GM18507 (cell line): ENCODE measurements around the gene BAZ1A.
A peak's percentile ranks its signal among the peaks of the same experiment; 100 is the strongest.
"Not testable (repeated sequence)": the region's sequence is repeated elsewhere in the genome, so short reads cannot be mapped to it uniquely, and the experiment has no call there.

Experiments
- DNase-seq: peaks from one replicate; pipeline ENCODE4 v3.0.0; 2011; ENCODE audit warnings: low read depth; ENCODE audit not compliant: insufficient read length; ENCODE audit errors: extremely low spot score
- FAIRE-seq: peaks from 2 replicates; lab custom pipeline; 2011; peaks lifted over from hg19 to GRCh38; lab: Jason Lieb, UNC

BAZ1A gene

DNA sequence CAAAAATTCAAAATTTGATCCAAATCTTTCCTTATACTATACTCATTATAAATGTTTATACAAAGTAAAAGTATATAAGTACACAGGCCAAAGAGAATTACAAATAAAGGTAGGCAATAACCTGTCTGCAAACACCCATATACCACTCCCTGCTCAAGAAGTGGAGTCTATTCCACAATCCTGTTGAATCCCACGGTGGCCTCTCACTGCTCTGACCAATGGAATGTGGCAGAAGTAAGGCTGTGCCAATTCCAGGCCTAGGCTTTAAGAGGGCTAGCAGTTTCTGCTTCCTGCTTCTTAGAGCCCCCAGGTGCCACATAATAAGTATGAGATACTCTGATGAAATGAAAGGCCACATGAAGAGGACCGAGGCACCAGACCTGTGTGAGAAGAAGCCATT, 80.9 kb downstream of the BAZ1A start:
- DNase-seq = no peak
- FAIRE-seq = no peak

DNA sequence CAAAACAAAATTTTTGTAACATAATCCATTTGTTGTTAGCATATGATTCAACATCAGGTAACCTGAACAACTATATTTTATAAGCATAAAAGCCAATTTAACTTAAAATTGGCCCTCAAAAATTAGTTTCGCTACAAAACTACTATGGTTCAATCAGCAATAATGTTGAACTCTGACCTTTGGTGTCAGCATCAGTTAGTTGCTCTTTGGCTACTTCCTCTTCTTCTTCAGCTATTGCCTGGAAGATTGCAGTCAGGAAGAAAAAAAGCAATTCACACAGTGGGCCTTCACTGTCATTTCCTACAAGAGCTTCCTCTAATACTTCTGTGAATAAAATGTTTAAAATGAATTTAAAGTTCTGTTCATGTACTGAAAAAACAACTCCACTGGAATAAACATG, 82.6 kb downstream of the BAZ1A start:
- FAIRE-seq = no peak
- DNase-seq = no peak

DNA sequence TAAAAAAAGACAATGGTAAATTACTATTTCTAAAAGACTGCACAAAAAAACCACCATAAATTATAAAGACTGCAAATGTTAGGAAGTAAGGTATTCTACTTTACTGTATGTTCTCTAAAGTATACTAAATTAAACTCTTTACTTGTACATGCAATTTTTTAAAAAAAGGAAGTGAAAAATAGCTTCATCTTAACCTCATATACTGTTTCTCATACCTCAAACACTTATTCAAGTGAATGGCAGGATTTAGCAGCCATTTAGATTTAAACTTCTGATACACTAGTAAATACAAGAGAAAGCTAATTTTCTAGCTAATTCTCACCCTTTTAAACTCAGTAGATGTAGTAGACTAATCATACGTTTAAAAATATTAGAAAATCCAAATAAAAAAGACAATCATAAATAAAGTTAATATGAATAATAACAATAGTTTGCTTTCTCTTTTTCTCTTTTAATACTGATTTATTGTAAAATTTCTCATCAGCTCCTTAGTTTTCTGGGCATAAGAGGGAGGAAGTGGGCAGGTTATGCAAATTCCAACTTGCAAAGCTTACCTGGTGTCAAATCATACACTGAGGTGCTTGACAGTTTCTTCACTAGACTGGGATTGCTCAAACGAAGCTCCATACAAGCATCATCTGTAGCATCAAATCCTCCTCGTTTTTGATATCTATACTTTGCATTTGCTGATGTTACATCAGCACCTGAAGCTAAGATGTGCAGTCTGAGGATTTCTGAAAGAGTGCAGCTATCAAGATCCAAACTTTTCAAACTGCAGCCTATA, 89.7 kb downstream of the BAZ1A start:
- peak; percentile 26 for FAIRE-seq
- DNase-seq = no peak

DNA sequence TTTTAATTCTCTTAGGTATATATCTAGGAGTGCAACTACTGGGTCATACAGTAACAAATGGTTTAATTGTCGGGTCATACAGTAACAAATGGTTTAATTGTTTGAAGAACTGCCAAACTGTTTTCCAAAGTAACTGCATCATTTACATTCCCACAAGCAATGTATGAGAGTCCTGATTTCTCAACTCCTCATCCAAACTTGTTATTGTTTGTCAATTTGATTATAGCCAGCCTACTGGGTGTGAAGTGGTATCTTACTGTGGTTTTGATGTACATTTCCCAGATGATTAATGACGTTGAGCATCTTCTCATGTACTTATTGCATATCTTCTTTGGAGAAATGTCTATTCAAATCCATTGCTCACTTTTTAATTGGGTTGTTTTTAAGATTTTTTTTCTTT, 93.1 kb downstream of the BAZ1A start:
- DNase-seq (no peak), FAIRE-seq (no peak)

DNA sequence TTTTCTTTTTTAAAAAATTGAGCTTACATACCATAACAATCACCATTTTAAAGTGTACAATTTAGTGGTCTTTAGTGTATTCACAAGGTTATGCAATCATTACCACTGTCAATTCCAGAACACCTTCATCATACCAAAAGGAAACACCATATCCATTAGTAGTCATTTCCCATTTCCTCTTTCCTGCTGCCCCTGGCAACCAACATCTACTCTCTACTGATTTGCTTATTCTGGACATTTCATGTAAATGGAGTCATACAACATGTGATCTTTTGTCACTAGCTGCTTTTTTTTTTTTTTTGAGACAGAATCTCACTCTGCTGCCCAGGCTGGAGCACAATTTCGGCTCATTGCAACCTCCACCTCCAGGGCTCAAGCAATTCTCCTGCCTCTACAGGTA, 93.9 kb downstream of the BAZ1A start:
- FAIRE-seq = no peak

DNA sequence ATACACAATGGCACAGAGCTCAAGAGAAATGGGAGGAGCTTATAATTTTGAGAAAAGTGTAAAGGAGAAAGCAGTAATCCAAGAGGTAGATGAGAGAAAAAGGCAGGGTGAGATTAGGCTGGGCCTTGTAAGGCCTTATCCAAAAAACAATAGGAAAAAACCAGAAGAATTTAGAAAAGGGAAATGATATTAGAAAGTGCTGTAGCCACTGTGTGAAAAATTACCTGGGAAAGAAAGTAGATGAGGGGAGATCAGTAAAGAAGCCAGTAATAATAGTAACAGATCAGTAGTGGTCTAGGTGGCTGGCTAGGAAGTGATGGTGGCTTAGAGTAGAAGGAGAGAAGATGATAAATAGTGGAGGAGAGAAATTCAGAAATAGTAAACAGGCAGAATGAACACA, 94.5 kb downstream of the BAZ1A start:
- no peak for DNase-seq
- FAIRE-seq = no peak

More for the DNA sequence above, 93.9 kb downstream of the BAZ1A start:
- no peak for DNase-seq

DNA sequence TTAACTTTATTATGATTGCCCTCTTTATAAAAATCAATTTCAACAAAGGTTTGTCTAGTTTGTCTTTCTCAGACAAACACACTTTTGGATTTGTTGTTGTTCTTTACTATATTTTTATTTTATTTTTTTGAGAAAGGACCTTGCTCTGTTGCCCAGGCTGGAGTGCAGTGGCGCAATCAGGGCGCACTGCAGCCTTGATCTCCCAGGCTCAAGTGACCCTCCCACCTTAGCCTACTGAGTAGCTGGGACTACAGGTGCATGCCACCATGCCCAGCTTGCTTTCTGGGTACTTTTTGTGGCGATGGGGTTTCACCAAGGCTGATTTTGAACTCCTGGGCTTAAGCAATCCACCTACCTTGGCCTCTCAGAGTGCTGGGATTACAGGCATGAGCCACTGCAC, 96.4 kb downstream of the BAZ1A start:
- DNase-seq = no peak
- no peak for FAIRE-seq

DNA sequence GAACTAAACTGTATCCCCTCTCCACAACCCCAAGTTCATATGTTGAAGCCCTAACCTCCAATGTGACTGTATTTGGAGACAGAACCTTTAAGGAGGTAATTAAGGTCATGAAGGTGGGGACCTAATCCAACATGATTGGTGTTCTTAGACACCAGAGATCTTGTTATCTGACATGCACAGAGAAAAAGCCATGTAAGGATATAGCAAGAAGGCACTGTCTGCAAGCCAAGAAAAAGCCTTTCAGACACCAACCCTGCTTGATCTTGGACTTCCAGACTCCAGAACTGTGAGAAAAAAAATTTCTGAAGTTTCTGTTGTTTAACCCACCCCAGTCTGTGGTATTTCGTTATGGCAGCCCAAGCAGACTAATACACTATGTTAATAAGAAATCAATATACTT, 98.5 kb downstream of the BAZ1A start:
- no peak for DNase-seq
- no peak for FAIRE-seq

DNA sequence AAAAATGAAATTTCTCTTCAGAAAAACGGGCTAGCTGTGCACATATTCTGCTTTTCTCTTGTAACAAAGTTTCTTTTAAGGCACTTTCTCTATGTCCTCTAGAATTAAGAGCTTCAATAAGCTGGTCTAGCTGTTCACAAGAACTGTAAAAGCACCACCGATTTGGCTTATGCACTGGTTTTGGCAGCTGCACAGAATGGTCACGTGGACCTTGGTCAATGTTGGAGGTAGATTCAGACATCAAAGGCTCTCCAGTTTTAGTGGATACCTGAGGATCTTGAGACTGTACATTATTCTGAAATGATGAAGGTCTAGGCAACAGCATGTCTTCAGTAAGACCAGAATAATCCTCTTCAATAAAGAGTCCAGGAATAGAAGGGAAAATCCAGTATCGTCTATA, 99.2 kb downstream of the BAZ1A start:
- DNase-seq = no peak
- FAIRE-seq = peak; percentile 9

DNA sequence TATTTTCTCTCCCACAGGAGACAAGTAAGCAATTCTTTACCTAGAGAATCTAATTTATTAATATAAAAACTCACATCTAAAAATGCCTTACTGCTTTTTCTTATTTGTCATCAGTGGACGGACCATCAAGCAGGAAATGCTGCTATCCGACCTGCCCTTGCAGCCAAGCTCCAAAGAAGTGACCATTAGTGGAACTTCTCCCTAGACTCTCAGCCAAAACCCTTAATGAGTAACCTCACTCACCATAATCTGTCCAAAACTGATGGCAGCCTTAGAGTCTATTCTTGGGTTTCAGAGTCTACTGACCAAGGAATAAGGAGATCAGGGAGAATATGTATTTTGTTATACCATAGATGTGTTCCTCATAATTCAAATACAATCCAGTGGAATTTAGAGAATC, 99.8 kb downstream of the BAZ1A start:
- DNase-seq (no peak), FAIRE-seq (no peak)

DNA sequence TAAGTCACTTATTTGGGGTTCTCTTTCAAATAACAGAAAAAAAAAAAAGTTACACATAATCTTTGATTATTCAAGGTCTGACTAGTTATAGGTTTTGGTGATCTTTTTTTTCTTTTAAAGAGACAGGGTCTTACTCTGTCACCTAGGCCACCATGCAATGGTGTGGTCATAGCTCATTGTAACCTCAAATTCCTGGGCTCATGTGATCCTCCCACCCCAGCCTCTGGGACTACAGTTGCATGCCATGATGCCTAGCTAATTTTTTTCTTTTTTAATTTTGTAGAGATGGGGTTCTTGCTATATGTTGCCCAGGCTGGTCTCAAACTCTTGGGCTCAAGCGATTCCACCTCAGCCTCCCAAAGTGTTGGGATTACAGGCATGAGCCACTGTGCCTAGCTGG, 104.3 kb downstream of the BAZ1A start:
- FAIRE-seq (no peak), DNase-seq (no peak)

DNA sequence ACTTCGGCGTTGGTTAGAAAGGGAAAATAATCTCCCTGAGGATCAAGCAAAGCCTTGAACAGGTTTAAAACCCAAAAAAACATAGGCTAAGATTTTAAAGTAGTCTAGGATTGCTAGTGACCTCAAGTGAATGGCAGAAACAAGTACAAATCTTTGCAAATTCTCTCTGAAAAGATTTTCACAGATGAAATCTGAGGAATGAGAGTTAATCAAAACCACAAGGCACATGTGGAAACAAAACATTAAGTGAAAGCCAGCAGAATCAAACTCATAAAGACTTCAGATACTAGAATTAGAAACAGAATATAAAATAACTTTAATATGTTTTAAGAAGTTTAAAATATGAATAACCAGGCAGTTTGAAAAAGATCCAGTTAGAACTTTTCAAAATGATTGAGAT, 108.6 kb downstream of the BAZ1A start:
- no peak for FAIRE-seq
- DNase-seq = no peak

DNA sequence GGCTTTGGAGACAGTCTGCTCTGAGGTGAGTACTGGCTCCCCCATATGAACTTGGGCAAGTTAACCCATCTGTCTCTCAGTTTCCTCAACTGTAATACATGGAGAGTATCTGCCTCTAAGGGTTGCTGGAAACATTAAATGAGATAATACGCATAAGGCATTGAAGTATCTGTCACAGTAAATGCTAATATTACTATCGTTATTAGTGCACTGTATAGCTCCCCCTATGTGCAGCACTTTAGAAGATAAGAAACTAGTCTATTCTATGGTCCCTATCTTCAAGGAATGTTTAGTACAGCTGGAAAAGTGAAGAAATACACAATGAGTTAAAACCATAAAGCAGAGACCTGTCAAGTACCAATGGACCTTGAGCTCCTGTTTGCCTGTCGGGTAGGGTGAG, 109.1 kb downstream of the BAZ1A start:
- DNase-seq (no peak), FAIRE-seq (no peak)

DNA sequence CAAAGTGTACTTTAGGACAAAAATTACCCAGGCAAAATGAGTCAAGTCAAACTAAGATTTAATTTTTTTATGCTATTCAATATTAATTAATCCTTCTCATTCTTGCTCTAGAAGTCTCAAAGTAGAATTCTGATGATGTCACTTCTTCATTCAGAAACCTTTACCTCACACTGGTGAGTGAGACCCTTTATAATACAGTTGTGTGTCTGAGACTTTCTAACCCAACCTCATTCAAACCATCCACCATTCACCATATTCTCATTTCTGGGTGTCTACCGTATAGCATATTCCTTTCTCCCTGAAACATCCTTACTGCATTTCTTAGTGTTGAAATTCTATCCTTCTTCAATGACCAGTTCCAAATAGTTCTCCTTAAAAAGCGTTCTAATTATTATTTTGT, 119.9 kb downstream of the BAZ1A start:
- no peak for FAIRE-seq

DNA sequence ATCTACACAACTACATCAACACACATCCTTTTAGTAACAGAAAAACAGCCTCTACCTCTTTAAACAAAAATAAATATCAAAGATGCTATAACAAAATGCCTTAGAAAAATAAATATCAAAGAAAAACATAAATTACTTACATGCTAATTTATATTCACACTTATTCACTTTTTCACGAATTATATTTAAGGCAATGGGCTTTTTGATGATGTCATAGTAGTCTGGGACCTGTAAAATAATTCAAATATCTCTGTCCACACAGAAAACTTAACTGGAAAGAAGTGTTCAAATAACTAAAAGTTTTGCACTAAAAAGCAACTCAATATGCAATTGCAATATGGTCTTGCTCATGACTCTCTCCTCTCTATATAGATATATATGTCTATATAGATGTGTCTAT, 120.5 kb downstream of the BAZ1A start:
- DNase-seq = no peak
- FAIRE-seq = no peak

More for the DNA sequence above, 119.9 kb downstream of the BAZ1A start:
- DNase-seq = no peak

DNA sequence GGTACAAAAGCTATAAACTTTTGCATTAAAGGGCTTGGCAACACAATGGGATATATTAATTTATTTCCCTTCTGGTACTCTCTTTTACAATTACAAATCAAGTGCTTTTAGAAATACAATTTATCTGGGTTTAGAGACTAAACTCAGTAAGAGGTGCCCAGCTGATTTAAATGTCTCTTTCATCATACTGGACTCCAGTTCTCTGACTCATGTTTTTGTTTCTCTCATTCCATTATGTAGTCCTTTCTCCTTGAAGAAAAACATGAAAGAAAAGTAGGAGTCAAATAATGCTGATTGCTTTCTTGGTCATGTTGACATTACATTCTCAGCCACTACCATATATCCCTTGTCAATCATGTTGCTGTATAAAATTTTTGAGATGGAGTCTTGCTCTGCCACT, 124.5 kb downstream of the BAZ1A start:
- DNase-seq (no peak), FAIRE-seq (no peak)

DNA sequence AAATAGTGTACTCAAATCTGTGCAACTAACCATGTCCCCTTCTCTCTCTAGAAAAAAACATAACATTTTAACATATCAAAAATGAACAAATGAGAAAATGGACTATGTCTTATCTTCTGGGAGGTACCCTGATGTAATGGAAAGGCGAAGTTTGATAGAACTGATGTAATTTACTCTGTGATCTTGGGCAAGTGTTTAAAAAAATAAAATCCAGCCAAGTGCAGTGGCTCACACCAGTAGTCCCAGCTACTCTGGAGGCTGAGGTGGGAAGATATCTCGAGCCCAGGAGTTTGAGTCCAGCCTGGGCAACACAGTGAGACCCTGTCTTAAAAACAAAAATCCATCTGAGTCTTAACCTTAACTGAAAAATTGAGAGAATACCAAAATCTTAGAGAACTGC, 124.9 kb downstream of the BAZ1A start:
- FAIRE-seq (no peak), DNase-seq (no peak)

DNA sequence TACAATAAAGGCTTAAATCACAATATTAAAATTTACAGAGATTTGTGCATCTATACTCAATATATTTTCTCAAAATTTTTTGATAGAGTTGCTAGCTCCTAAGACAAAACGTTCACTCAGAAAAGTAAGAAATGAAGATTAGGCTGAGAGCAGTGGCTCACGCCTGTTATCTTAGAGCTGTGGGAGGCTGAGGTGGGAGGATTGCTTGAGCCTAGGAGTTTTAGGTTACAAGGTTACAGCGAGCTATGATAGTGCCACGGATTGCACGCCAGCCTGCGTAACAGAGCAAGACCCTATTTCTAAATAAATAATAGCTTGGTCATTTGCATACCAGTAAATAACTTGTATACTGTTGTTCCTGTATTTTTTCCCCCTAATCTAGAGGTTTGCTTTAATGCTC, 125.8 kb downstream of the BAZ1A start:
- FAIRE-seq (no peak), DNase-seq (no peak)

DNA sequence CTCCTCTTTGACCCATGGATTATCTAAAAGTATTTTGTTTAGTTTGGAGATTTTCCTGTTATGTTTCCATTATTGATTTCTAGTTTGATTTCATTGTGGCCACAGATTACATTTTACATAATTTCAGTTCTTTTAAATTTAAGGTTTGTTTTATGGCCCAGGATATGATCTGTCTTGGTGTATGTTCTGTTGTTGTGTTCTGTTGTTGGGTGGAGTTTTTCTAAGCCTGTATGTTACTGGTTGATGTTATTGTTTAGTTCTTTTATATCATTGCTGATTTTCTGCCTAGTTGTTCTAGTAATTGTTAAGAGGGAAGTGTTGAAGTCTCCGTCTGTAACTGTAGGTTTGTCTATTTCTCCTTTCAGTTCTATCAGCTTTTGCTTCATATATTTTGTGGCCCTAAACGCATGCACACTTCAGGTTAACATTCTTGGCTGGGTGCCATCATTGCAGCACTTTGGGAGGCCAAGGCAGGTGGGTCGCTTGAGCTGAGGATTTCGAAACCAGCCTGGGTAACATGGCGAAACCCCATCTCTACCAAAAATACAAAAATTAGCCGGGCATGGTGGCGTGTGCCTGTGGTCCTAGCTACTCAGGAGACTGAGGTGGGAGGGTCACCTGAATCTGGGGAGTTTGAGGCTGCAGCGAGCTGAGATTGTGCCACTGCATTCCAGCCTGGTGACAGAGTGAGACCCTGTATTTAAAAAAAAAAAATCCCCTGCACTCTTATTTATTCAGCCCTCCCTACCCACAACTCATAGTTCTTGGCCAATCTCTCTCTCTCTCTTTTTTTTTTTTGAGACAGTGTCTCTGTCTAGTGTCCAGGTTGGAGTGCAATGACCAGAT, 132.7 kb downstream of the BAZ1A start:
- FAIRE-seq (no peak), DNase-seq (no peak)

DNA sequence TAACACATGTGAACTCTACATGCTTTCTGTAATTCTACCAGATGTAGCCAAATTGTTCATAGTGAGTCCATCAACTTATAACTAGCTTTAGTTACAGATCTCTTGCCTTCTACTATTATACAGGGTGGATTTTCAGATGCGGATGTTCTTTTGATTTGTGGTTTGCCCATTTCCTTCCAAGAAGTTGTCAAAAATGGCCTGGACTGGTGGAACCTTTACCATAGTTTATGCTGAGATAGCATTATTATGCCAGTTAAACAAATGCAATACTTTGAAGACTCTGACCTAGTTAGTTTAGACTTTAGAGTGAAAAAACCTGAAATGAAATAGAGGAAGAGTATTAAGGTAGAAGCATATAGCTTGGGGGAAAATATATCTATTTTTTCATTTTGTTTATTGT, 133.3 kb downstream of the BAZ1A start:
- FAIRE-seq (no peak), DNase-seq (no peak)

DNA sequence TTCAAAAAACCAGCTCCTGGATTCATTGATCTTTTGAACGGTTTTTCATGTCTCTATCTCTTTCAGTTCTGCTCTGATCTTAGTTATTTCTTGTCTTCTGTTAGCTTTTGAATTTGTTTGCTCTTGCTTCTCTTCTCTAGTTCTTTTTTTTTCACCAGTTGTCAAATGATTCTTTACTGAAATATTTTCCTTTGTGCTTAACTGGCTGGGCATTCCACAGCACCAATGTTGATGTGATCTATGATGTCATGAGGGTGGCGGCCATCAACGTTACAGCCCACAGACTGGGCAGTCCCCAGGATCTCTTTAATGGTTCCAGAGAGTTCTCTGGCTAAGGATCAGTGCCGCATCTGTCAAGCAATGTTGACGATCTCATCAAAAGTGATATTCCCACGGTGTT, 135.0 kb downstream of the BAZ1A start:
- DNase-seq = not testable (repeated sequence)

More for the DNA sequence above, 135.0 kb downstream of the BAZ1A start:
- not testable (repeated sequence) for FAIRE-seq
